Measurements from ENCODE around the gene C14orf180.

Gene C14orf180

GRCh38 chr14:104582662-104583061 is 3.1 kb downstream of the C14orf180 start:
- Histone ChIP-seq H3K36me3 (ENCODE audit: control insufficient read depth, insufficient read depth, low read length) (no peaks in the 10 kb centered on the region), H3K9me3 (ENCODE audit: control insufficient read depth, insufficient read depth, low read length) (no peaks in the 10 kb centered on the region), H3K27me3 (ENCODE audit: control insufficient read depth, insufficient read depth, low read length) (no peaks in the 10 kb centered on the region), H3K9ac (ENCODE audit: low read depth, low read length) (no peak overlapping the region), H3K4me1 (ENCODE audit: control insufficient read depth, insufficient read depth, low read length) (no peaks in the 10 kb centered on the region), H3K4me3 (ENCODE audit: low read depth, low read length) (no peak overlapping the region), H3K27ac (ENCODE audit: low read depth, low read length) (no peak overlapping the region)

GRCh38 chr14:104583424-104584306 is 4.1 kb downstream of the C14orf180 start:
- H3K9ac ChIP-seq (ENCODE audit: low read depth, low read length): no peak overlapping the region
- no peaks in the 10 kb centered on the region for H3K4me1 ChIP-seq (ENCODE audit: control insufficient read depth, insufficient read depth, low read length)
- no peak overlapping the region for H3K27ac ChIP-seq (ENCODE audit: low read depth, low read length)
- H3K27me3 ChIP-seq (ENCODE audit: control insufficient read depth, insufficient read depth, low read length): no peaks in the 10 kb centered on the region
- no peaks in the 10 kb centered on the region for H3K36me3 ChIP-seq (ENCODE audit: control insufficient read depth, insufficient read depth, low read length)
- no peaks in the 10 kb centered on the region for H3K9me3 ChIP-seq (ENCODE audit: control insufficient read depth, insufficient read depth, low read length)
- no peak overlapping the region for H3K4me3 ChIP-seq (ENCODE audit: low read depth, low read length)

GRCh38 chr14:104584557-104584956 is 5.0 kb downstream of the C14orf180 start:
- Histone ChIP-seq H3K27me3 (ENCODE audit: control insufficient read depth, insufficient read depth, low read length) (no peaks in the 10 kb centered on the region), H3K27ac (ENCODE audit: low read depth, low read length) (no peak overlapping the region), H3K9me3 (ENCODE audit: control insufficient read depth, insufficient read depth, low read length) (no peaks in the 10 kb centered on the region), H3K9ac (ENCODE audit: low read depth, low read length) (no peak overlapping the region), H3K4me1 (ENCODE audit: control insufficient read depth, insufficient read depth, low read length) (no peaks in the 10 kb centered on the region), H3K36me3 (ENCODE audit: control insufficient read depth, insufficient read depth, low read length) (no peaks in the 10 kb centered on the region), H3K4me3 (ENCODE audit: low read depth, low read length) (no peak overlapping the region)

GRCh38 chr14:104585966-104586697 is 6.6 kb downstream of the C14orf180 start:
- Histone ChIP-seq H3K4me3 (ENCODE audit: low read depth, low read length) (no peak overlapping the region), H3K9me3 (ENCODE audit: control insufficient read depth, insufficient read depth, low read length) (no peaks in the 10 kb centered on the region), H3K4me1 (ENCODE audit: control insufficient read depth, insufficient read depth, low read length) (no peaks in the 10 kb centered on the region), H3K36me3 (ENCODE audit: control insufficient read depth, insufficient read depth, low read length) (no peaks in the 10 kb centered on the region), H3K27ac (ENCODE audit: low read depth, low read length) (no peak overlapping the region), H3K27me3 (ENCODE audit: control insufficient read depth, insufficient read depth, low read length) (no peaks in the 10 kb centered on the region), H3K9ac (ENCODE audit: low read depth, low read length) (no peak overlapping the region)

GRCh38 chr14:104586832-104587620 is 7.5 kb downstream of the C14orf180 start:
- H3K9ac ChIP-seq (ENCODE audit: low read depth, low read length): no peak overlapping the region
- H3K27me3 ChIP-seq (ENCODE audit: control insufficient read depth, insufficient read depth, low read length): no peaks in the 10 kb centered on the region
- no peaks in the 10 kb centered on the region for H3K9me3 ChIP-seq (ENCODE audit: control insufficient read depth, insufficient read depth, low read length)

GRCh38 chr14:104587641-104588040 is 8.1 kb downstream of the C14orf180 start:
- Histone ChIP-seq H3K9me3 (ENCODE audit: control insufficient read depth, insufficient read depth, low read length) (no peaks in the 10 kb centered on the region), H3K9ac (ENCODE audit: low read depth, low read length) (no peak overlapping the region), H3K27me3 (ENCODE audit: control insufficient read depth, insufficient read depth, low read length) (no peaks in the 10 kb centered on the region), H3K4me3 (ENCODE audit: low read depth, low read length) (no peak overlapping the region), H3K4me1 (ENCODE audit: control insufficient read depth, insufficient read depth, low read length) (no peaks in the 10 kb centered on the region), H3K36me3 (ENCODE audit: control insufficient read depth, insufficient read depth, low read length) (no peaks in the 10 kb centered on the region), H3K27ac (ENCODE audit: low read depth, low read length) (no peak overlapping the region)

More at GRCh38 chr14:104586832-104587620, 7.5 kb downstream of the C14orf180 start:
- Histone ChIP-seq H3K27ac (ENCODE audit: low read depth, low read length) (no peak overlapping the region), H3K4me1 (ENCODE audit: control insufficient read depth, insufficient read depth, low read length) (no peaks in the 10 kb centered on the region), H3K36me3 (ENCODE audit: control insufficient read depth, insufficient read depth, low read length) (no peaks in the 10 kb centered on the region), H3K4me3 (ENCODE audit: low read depth, low read length) (no peak overlapping the region)

- Histone ChIP-seq H3K9me3 (ENCODE audit: control insufficient read depth, insufficient read depth, low read length) (no peaks in the 10 kb centered on the region), H3K27ac (ENCODE audit: low read depth, low read length) (no peak overlapping the region), H3K27me3 (ENCODE audit: control insufficient read depth, insufficient read depth, low read length) (no peaks in the 10 kb centered on the region), H3K4me3 (ENCODE audit: low read depth, low read length) (no peak overlapping the region), H3K36me3 (ENCODE audit: control insufficient read depth, insufficient read depth, low read length) (no peaks in the 10 kb centered on the region), H3K9ac (ENCODE audit: low read depth, low read length) (no peak overlapping the region), H3K4me1 (ENCODE audit: control insufficient read depth, insufficient read depth, low read length) (no peaks in the 10 kb centered on the region)
These were observed 8.7 kb downstream of the C14orf180 start for GRCh38 chr14:104588066-104588857.

GRCh38 chr14:104589338-104590195 is 10.0 kb downstream of the C14orf180 start:
- H3K27ac ChIP-seq (ENCODE audit: low read depth, low read length): no peak overlapping the region
- no peak overlapping the region for H3K4me3 ChIP-seq (ENCODE audit: low read depth, low read length)
- no peaks in the 10 kb centered on the region for H3K4me1 ChIP-seq (ENCODE audit: control insufficient read depth, insufficient read depth, low read length)
- H3K9me3 ChIP-seq (ENCODE audit: control insufficient read depth, insufficient read depth, low read length): no peaks in the 10 kb centered on the region
- H3K36me3 ChIP-seq (ENCODE audit: control insufficient read depth, insufficient read depth, low read length): no peaks in the 10 kb centered on the region
- no peak overlapping the region for H3K9ac ChIP-seq (ENCODE audit: low read depth, low read length)
- H3K27me3 ChIP-seq (ENCODE audit: control insufficient read depth, insufficient read depth, low read length): no peaks in the 10 kb centered on the region

GRCh38 chr14:104590240-104590965 is 10.8 kb downstream of the C14orf180 start:
- Histone ChIP-seq H3K27ac (ENCODE audit: low read depth, low read length) (no peak overlapping the region), H3K36me3 (ENCODE audit: control insufficient read depth, insufficient read depth, low read length) (no peaks in the 10 kb centered on the region), H3K4me3 (ENCODE audit: low read depth, low read length) (no peak overlapping the region), H3K27me3 (ENCODE audit: control insufficient read depth, insufficient read depth, low read length) (no peaks in the 10 kb centered on the region), H3K9me3 (ENCODE audit: control insufficient read depth, insufficient read depth, low read length) (no peaks in the 10 kb centered on the region), H3K9ac (ENCODE audit: low read depth, low read length) (no peak overlapping the region), H3K4me1 (ENCODE audit: control insufficient read depth, insufficient read depth, low read length) (no peaks in the 10 kb centered on the region)

Data from HUES48 (cell line).